B cell (primary cell): ENCODE data around the gene CLCN2. TPM values are rescaled to one million over a fixed set of nuclear protein-coding genes. Genes with fewer than 3 reads are reported as not detected.

ENCODE experiments used
- ATAC-seq: fragments of 200-7000 bp; cut with Tn5 transposase; one replicate; pipeline ENCODE4 v1.10.0; 2021; ENCODE audit warnings: low read depth, mild to moderate bottlenecking, moderate number of reproducible peaks, moderate library complexity
- CTCF ChIA-PET: fragments of 350-600 bp; sonication (Branson Sonifier 250); formaldehyde crosslinking; loops from one replicate; lab custom pipeline; 2021; ENCODE audit warnings: antibody characterized with exemption, inconsistent platforms; lab: Charles Lee
- POLR2A ChIA-PET: fragments of 350-600 bp; sonication (Branson Sonifier 250); formaldehyde crosslinking; loops from one replicate; lab custom pipeline; 2021; ENCODE audit warnings: antibody characterized with exemption; lab: Charles Lee
- DNase-seq: peaks from one replicate; pipeline ENCODE4 v3.0.0; 2013
- H2AFZ ChIP-seq: 2 replicates; pipeline ENCODE4 v1.6.1; 2012; ENCODE audit warnings: mild to moderate bottlenecking, low read depth, low read length; ENCODE audit not compliant: insufficient read depth, poor library complexity, severe bottlenecking
- H3K27ac ChIP-seq, 2 donors: 1 replicate in 1 of 2; 2 replicates in 1 of 2; pipeline ENCODE4 v1.5.1; 2012 to 2013; ENCODE audit warnings: low read length in 2 of 2, mild to moderate bottlenecking in 2 of 2, moderate library complexity in 1 of 2
- H3K27me3 ChIP-seq, 4 experiments: fragments of 200-600 bp in 1 of 4; sonication (generic) in 1 of 4; replicated peaks in 1 of 4; 1 replicate in 2 of 4; 2 replicates in 2 of 4; pipeline versions ENCODE4 v1.6.1 to v1.7.0; 2013 to 2016; ENCODE audit warnings: low read length in 3 of 4, mild to moderate bottlenecking in 2 of 4, mixed read lengths in 1 of 4, moderate library complexity in 1 of 4; ENCODE audit not compliant: insufficient read depth in 4 of 4, control insufficient read depth in 3 of 4; ENCODE audit errors: control extremely low read depth in 1 of 4
- H3K36me3 ChIP-seq, 2 experiments: replicated peaks in 1 of 2; 1 replicate in 1 of 2; 2 replicates in 1 of 2; pipeline versions ENCODE4 v1.6.1 to v1.7.1; 2013; ENCODE audit warnings: low read length in 1 of 2; ENCODE audit not compliant: insufficient read depth in 2 of 2, control insufficient read depth in 1 of 2; ENCODE audit errors: control extremely low read depth in 1 of 2, extremely low read depth in 1 of 2
- H3K4me1 ChIP-seq, 2 donors: fragments of 200-600 bp in 1 of 2; sonication (generic) in 1 of 2; 1 replicate in 1 of 2; 2 replicates in 1 of 2; pipeline versions ENCODE4 v1.5.1 to v1.6.1; 2013 to 2017; ENCODE audit warnings: low read length in 2 of 2; ENCODE audit not compliant: control insufficient read depth in 2 of 2, insufficient read depth in 2 of 2
- H3K4me2 ChIP-seq: replicated peaks from 2 replicates; pipeline ENCODE3; 2012; ENCODE audit warnings: mild to moderate bottlenecking, low read depth, low read length; ENCODE audit not compliant: poor library complexity, severe bottlenecking
- H3K4me3 ChIP-seq, 5 experiments: fragments of 200-600 bp in 1 of 5; sonication (generic) in 1 of 5; 1 replicate in 3 of 5; 2 replicates in 2 of 5; pipeline versions ENCODE4 v1.5.1 to v1.7.0; 2011 to 2016; ENCODE audit warnings: low read length in 4 of 5, mild to moderate bottlenecking in 4 of 5, low read depth in 2 of 5, control low read depth in 1 of 5, moderate library complexity in 1 of 5; ENCODE audit not compliant: insufficient read depth in 1 of 5; ENCODE audit errors: control extremely low read depth in 1 of 5, extremely low read depth in 1 of 5
- H3K79me2 ChIP-seq: fragments of 200-600 bp; sonication (generic); one replicate; pipeline ENCODE4 v1.6.0; 2016; ENCODE audit warnings: low read length; ENCODE audit not compliant: control insufficient read depth, insufficient read depth
- H3K9ac ChIP-seq: fragments of 200-600 bp; sonication (generic); 2 replicates; pipeline ENCODE4 v1.6.1; 2017; ENCODE audit warnings: mild to moderate bottlenecking, low read length, moderate library complexity
- H3K9me3 ChIP-seq, 3 donors: one replicate each; pipeline versions ENCODE4 v1.6.1 to v1.7.1; 2013; ENCODE audit warnings: low read length in 2 of 3; ENCODE audit not compliant: control insufficient read depth in 2 of 3, insufficient read depth in 1 of 3; ENCODE audit errors: control extremely low read depth in 1 of 3
- H4K20me1 ChIP-seq: 2 replicates; pipeline ENCODE4 v1.6.0; 2012; ENCODE audit warnings: mild to moderate bottlenecking, low read length; ENCODE audit not compliant: insufficient read depth, control insufficient read depth, poor library complexity, severe bottlenecking
- H3K27ac Mint-ChIP-seq: one replicate; pipeline ENCODE4 v1.8.0; 2021; ENCODE audit warnings: mixed read lengths
- H3K27me3 Mint-ChIP-seq: one replicate; pipeline ENCODE4 v1.8.0; 2021; ENCODE audit warnings: mixed read lengths
- H3K4me1 Mint-ChIP-seq: one replicate; pipeline ENCODE4 v1.8.0; 2021; ENCODE audit warnings: mixed read lengths
- H3K4me3 Mint-ChIP-seq: one replicate; pipeline ENCODE4 v1.8.0; 2021; ENCODE audit warnings: mixed read lengths
- H3K9me3 Mint-ChIP-seq: one replicate; pipeline ENCODE4 v1.8.0; 2022; ENCODE audit warnings: mixed read lengths; ENCODE audit not compliant: insufficient read depth
- CTCF ChIP-seq: fragments of 200-600 bp; IDR thresholded peaks from one replicate; pipeline ENCODE4 v1.8.0; 2022; ENCODE audit warnings: antibody characterized with exemption, mild to moderate bottlenecking
- EZH2 ChIP-seq: IDR thresholded peaks from 2 replicates; pipeline ENCODE4 v1.6.1; 2012; ENCODE audit warnings: borderline replicate concordance, low read depth, mild to moderate bottlenecking, moderate library complexity, low read length; ENCODE audit not compliant: insufficient read depth, poor library complexity, severe bottlenecking
- WGBS: methylation state at CpG from one replicate; pipeline ENCODE4 v1.1.5; 2013; ENCODE audit warnings: missing lambda C conversion rate; ENCODE audit not compliant: insufficient coverage; 5-methylcytosine and 5-hydroxymethylcytosine counted together
- intact Hi-C: fragments of 100-400 bp; cut with micrococcal nuclease; formaldehyde crosslinking; loops from one replicate; pipeline ENCODE4 v1.10.0; 2022
- polyA plus RNA-seq: library from polyadenylated mRNA; depleted of rRNA; stranded (reverse); fragments of >200 nt; gene quantifications from 2 replicates; pipeline ENCODE4 v1.2.3, GENCODE V29; 2012
- total RNA-seq, 2 donors: library from RNA; stranded (reverse); fragments of 120-200 nt in 1 of 2; gene quantifications; 1 replicate in 1 of 2; 2 replicates in 1 of 2; pipeline versions ENCODE4 v1.2.3 to v1.2.4, GENCODE V29; 2013 to 2022

CLCN2 gene
- total and polyA plus RNA-seq, 2 donors (not counting 1 experiment from before 2014, with no cell fraction given): 6.1 to 8.1 TPM

GRCh38 chr3:184349563-184350470 lies 11.6 kb downstream of the CLCN2 start:
- H3K27ac Mint-ChIP-seq: no peak overlapping the region

More at GRCh38 chr3:184349563-184350470, 11.6 kb downstream of the CLCN2 start:
- Mint-ChIP-seq H3K9me3 (no peaks in the 10 kb centered on the region), H3K4me1 (no peaks in the 10 kb centered on the region), H3K27me3 (no peaks in the 10 kb centered on the region), H3K4me3 (no peak overlapping the region)
- Histone ChIP-seq H3K4me2 (no peak overlapping the region), H3K79me2 (no peaks in the 10 kb centered on the region), H3K9ac (no peak overlapping the region), H3K4me1 (peaks cover 0 to 8% of the 10 kb centered on the region in 2 donors), H3K4me3 (no peak overlapping the region), H3K27me3 (no peaks in the 10 kb centered on the region), H3K27ac (no peak overlapping the region), H4K20me1 (no peaks in the 10 kb centered on the region), H3K9me3 (no peaks in the 10 kb centered on the region), H2AFZ (no peak overlapping the region), H3K36me3 (no peaks in the 10 kb centered on the region)
- TF ChIP-seq EZH2 (no peak), CTCF (no peak)
- DNase-seq (no peak), ATAC-seq (no peak)
- POLR2A ChIA-PET: no interaction called here
- CTCF ChIA-PET: interaction anchor here (0.6 kb wide), 1 partner anchor 476 kb away, joined by 4 read pairs; no protein-coding TSS in a partner anchor
- WGBS: 99% methylated on average over 7 of the region's 10 CpGs
- intact Hi-C loops: no loop called here
